ENCODE data around the gene SUSD2.
"Not testable (repeated sequence)": the region's sequence is repeated elsewhere in the genome, so short reads cannot be mapped to it uniquely, and the experiment has no call there.

Gene SUSD2, protein sequence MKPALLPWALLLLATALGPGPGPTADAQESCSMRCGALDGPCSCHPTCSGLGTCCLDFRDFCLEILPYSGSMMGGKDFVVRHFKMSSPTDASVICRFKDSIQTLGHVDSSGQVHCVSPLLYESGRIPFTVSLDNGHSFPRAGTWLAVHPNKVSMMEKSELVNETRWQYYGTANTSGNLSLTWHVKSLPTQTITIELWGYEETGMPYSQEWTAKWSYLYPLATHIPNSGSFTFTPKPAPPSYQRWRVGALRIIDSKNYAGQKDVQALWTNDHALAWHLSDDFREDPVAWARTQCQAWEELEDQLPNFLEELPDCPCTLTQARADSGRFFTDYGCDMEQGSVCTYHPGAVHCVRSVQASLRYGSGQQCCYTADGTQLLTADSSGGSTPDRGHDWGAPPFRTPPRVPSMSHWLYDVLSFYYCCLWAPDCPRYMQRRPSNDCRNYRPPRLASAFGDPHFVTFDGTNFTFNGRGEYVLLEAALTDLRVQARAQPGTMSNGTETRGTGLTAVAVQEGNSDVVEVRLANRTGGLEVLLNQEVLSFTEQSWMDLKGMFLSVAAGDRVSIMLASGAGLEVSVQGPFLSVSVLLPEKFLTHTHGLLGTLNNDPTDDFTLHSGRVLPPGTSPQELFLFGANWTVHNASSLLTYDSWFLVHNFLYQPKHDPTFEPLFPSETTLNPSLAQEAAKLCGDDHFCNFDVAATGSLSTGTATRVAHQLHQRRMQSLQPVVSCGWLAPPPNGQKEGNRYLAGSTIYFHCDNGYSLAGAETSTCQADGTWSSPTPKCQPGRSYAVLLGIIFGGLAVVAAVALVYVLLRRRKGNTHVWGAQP

DNA sequence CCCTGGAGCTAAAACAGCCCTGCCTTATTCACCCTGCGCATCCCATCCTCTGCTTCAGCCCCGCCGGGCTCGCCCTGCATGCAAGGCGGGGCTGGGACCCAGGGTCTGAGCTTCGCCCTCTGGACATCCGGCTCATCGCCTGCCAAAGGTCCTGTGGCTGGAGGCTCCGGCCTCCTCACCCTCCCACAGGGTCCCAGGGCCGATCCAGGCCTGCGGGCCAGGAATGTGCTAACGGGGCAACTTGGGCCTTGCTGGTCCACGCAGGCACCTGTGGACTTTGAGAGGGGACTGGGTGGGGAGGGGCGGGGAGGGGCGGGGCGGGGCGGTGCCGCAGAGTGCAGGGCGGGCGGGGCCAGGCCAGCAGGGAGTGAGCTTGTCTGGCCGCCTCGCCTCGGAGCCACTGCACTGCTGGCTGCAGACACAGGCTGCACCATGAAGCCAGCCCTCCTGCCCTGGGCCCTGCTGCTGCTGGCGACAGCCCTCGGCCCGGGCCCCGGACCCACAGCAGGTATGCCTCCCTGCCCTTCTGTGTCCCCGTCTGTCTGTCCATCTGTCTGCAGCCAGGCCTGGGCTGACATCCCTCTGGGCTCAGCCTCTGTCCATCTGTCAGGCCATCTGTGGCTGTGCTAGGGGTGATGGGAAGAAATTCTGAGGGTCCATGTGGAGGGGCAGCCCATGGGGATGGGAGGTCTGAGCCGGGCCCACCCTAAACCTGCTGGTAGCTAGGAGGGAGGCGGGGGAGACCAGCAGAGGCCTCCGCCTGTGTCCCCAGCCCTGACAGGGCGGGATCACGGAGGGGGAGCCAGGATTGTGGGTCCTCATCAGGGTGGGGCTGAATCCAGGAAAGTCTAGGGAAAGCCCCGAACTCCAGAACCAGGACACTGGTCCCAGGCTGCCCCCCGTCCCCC, at the start of gene SUSD2:
TSS of gene SUSD2 (plus strand) at position 400 of the 908 bp plus-strand sequence. CDS start at position 433, 33 bp downstream.
- DNase-seq, result no peak

DNA sequence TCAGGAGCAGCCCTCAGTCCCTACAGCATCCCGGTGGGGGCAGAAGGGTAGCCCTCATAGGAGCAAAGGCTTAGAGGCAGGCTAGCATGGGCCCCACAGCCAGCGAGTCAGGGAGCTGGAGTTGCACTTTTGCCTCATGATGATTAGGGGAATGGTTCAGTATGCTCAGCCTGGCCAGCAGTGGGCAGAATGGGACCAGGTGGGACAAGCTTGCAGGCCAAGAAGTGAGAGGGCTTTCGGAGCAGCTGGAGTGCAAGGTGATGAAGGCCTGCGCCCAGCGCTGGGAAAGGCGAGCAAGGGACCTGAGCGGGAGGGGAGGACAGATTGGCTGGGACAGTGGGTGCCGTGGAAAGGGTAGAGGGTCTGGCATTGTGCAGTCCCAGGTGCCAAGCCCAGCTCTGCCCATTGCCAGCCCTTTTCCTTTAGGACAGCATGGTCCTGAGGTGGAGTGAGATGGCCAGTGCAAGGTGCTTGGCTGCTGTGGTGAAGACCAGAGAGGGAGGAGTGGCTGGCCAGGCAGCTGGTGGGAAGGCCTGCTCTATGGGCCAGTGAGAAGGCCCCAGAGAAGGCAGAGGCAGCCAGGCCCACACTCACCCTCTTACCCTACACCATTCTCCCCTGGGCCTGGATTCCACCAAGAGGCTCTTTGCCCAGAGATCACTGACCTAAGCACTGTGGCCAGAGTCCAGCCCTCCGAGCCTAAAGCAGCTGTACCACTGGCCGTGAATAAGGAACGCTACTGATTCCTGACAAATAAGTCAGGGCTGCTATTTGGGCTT, 47.9 kb upstream of the SUSD2 start:
- DNase-seq, result peak in 1 of 4 experiments; percentile 13

DNA sequence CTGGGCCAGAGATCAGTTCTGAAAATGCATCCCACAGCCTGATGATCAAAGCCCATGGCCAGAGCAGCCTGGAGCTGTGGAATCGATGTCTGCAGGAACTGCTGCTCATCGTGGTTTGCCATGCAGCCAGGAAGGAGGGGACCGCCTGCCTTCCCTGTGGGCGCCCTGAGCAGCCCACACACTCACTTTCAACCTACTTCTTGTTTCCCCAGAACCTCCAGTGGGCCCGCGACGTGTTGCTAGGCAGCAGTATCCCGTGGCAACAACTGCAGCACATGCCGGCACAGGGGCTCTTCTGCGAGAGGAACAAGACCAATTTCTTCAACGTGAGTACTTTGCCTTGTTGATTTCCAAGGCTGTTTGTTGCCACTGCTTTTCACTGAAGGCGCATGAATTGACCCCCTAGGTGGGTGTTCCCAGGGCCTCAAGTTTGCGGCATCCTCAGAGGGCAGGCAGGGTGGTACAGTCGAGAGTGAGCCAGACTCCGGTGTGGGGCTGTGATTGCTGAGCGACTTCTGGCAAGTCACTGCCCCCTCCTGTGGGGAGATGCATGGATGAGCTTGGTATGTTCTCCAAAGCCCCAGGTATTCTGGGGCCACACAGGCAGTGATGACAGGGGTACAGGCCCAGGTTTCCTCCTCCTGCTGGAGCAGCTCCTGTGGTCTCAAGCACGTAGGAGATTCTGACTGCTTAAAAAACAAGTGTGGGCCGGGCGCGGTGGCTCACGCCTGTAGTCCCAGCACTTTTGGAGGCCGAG, 47.0 kb upstream of the SUSD2 start:
- no peak for DNase-seq

DNA sequence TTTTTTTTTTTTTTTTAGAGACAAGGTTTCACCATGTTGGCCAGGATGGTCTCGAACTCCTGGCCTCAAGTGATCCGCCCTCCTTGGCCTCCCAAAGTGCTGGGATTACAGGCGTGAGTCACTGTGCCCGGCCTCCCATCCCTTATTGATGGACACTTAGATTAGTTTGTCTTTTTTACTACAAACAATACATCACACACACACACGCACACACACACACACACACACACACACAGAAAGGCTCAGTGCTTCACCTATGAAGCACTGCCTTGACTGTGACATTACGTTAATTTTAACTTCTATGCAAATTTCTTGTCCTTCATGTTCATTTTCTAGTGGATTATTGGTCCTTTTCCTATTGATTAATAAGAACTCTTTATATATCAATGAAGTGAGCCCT, 44.8 kb upstream of the SUSD2 start:
- not testable (repeated sequence) for DNase-seq

DNA sequence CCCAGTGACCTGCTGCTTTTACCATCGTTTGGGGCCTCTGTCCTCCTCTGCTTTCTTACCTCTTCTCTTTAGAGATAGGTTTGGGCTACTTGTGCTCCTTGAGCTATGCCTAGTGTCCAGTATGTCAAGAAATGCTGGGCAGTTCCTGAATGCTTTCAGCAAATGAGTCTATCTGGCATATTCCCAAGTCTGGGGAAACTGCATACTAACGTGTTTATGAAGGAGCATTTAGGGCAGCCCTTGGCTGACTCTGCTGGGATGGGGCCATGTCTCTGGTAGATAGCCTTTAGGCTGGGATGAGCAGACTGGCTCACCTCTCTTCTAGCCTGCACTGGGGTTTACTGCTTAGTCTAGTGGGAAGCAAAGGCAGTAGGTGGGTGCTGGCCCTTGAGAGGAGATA, 43.7 kb upstream of the SUSD2 start:
- no peak for DNase-seq

DNA sequence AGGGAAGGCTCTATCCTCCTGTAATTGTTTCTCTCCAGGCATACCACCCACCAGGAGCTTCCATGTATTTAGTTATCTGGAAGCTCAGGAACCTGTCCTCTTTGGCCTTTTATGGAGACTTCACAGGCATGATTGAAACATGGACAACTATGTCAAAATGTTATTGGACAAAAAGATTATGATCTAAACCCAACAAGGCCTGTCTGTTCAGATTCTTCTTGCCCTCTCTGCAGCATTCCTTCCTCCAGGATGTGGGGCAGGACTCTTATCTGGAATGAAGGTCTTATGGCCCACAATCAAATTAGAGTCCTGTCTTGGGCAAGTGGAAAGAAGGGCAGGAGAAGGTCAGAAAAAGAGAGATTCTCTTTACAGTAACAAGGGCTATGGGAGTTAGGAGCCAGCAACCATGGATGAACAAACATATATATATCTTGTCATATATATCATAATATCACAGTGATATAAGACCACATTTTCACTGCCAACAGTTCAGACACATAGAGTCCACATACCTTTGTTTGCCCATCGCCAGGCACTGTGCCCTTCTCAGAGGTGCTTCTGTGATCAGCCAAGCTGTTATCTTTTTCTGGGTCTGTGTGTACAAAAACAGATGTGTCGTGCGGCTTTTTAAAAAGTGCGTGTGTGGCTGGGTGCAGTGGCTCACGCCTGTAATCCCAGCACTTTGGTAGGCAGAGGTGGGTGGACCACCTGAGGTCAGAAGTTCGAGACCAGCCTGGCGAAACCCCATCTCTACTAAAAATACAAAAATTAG, 42.5 kb upstream of the SUSD2 start:
- DNase-seq, result no peak

DNA sequence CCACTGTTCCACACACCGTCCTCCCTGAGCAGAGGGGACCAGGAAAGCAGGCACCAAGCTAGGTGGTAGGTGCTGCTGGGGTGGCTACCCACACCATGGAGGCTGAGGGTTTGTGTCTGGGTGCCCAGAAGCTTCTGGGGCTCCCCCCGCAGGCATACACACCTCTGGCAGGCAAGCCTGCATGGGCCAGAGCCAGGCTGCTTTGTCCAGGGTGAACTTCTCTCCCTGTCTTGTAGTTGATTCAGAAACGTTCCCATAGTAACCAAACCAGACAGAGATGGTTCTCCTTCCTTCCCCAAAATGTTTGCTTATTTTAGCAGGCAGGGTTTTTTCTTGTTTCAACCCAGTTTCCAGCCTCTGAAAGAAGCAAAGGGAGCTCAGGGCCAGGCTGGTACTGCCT, 40.9 kb upstream of the SUSD2 start:
- DNase-seq, result no peak

DNA sequence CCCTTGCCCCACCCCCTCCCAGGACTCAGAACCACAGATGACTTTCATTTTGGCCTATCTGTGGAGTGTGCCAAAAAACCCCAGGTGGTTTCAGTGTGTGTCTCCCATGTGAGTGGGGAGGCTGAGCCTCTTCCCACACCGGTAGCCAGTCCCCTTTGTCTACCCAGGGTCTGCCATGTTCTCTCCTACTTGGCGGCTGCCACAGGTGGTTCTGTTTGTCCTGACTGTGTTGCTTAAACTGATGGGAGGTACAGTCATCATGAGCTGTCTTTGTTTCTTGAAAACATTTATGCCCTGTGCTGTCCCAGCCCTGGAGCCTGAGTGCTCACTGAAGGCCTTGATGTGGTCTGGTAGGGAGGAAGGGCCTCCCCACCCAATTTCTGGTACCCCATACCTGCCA, 39.7 kb upstream of the SUSD2 start:
- DNase-seq, result no peak

DNA sequence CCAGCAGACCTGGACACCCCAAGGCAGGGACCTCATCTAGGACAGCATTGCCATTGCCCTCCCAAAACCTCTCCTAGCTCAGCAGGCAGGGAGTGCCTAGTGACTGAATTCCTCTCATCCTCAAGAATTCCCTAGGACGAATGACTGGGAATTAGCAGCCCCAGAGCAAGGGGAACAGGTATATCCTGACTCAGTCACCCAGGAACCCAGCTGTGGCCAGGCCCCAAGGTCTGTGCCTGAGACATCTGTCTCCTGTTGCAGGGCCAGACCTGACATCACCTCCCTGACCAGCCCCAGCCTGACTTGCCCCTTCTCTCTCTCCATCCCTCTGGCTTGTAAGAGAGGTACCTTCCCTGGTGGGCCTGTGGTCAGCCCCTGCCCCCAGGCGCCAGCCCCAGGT, 39.0 kb upstream of the SUSD2 start:
- DNase-seq, result no peak

DNA sequence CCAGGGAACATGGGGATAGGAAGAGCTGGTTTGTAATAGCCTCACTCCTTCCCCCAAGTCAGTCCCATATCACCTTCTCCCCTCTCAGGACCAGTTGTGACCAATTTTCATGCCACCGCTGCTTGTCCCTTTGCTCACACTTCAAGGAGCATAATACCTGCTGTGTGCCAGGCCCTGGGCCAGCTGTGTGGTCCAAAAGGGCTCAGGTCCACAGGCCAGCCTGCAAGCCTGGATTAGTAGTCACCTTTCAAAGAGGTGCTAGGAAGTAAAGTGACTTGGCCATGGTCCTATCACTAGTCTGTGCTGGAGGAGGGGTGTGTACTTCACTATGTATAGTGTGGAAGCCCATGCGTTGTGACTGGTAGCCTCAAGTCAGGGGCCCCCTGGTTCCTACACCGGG, 38.5 kb upstream of the SUSD2 start:
- no peak for DNase-seq

DNA sequence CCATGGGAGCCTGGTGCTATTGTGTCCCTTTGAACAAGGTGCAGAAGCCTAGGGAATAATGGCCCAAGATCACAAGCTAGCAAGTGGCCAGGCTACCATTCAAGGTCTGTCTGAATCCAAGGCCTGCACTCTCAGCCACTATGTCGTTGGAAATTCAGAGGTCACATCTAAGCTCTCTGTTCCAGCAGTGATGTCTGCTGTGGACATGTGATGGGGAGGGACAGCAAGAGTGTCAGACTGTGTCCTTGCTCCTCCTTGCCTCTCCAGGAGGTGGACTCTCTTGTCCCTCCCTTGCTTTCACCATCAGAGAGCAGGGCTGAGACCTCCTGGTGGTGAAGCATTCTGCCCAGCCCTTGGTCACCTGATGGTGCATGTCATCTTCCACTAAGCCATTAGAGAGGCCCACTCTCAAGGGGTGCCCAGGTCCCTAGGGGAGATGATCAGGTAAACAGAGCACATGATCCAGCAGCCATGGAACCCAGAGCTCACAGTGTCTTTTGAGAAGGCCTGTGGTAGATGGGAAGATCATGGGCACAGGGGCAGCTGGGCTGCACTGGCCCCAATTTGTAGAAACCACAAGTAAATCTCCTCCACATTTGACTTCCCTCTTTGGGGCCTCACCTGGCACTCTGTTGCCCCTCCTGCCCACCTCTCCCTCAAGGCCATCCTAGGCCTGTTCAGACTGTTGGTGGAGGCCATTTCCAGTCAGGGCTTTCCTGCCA, 37.1 kb upstream of the SUSD2 start:
- no peak for DNase-seq

DNA sequence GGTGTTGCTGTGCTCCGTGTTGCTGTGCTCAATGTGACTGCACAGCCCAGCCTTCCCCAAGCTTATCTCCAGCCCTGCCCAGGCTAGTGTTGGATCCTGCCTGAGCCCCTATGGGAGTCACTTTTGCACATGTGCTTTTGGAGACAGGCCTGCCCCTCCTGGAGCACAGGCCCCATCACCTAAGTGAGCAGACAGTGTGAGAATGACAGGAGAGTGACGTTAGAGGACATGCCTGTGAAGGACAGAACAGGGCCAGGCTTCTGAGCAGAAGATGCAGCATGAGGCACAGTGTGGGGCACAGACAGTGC, 36.6 kb upstream of the SUSD2 start:
- no peak for DNase-seq

DNA sequence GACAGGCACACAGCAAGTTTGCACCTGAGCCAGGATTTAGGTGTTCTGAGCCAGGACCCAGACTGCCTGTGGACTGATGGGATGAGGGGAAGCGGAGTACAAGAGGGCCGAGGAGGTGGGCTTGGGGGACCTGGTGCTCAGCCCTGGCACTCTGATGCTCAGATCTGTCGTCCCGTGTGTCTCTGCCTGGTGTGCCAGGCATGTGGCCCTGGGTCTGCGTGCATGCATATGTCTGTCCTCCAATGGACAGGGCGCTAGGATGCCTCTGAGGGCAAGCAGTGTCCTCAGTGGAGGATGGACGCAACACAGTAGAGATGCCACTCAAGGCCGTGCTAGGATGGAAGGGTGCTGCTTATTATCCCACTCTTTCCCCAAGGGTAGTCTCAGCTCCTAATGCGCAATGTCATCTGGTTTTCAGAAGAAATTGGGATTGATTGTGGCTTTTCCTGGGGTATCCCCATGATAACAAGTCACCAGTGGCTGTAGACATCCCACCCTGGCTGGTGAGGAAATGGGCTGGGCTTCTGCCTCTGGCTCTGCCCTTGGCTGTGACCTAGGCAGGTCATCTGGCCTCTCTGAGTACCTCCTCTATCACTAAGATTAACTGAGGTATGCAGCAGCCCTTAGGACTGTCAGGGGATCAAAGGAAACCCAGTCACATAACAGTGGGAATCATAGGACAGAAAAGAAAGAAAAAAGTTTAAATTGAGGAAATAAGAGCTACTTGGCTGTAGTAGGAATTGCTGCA, 35.7 kb upstream of the SUSD2 start:
- no peak for DNase-seq

DNA sequence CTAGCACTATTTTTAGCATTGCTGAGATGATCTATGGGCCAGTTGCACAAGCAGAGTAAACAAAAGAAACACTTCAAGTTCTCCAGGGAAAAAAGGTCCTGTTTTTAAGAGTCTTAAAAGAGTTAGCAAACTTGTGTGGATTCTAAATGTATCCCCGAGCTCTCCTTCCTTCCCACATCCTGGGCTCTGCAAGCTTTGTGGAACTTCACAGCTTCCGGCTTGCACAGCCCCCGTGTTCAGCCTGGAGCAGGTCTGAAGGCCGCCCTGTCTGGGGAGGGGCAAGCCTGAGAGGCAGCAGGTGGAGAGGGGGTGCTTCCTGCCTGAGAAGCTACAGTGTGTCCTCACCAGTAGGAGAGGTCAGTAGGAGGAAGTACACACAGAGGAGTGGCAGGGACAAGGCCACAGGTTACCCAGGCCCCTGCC, 35.1 kb upstream of the SUSD2 start:
- peak in 1 of 4 experiments; percentile 19 for DNase-seq

DNA sequence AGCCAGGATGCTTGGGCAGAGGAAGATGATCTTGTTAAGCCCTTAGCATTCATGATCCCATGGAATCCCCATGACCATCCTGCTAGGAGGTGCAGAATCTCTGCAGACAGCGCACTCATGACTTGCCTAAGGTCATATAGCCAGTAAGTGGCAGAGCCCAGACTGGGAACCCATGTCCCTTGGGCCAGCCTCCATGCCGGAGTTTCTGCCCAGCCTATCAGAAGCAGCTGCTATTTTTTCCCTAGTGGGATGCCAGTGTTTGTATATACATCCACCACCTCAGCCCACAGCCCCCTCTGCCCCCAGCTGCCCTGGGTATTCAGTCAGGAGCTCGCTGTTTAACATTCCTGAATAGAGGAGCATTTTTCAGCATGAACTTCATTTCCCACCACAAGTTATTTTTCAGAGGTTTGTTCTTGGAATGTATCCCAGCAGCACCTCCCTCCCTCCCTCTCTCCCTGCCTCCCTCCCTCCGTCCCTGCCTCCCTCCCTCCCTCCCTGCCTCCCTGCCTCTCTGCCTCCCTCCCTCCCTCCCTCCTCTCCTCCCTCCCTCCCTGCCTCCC, 34.4 kb upstream of the SUSD2 start:
- no peak for DNase-seq

DNA sequence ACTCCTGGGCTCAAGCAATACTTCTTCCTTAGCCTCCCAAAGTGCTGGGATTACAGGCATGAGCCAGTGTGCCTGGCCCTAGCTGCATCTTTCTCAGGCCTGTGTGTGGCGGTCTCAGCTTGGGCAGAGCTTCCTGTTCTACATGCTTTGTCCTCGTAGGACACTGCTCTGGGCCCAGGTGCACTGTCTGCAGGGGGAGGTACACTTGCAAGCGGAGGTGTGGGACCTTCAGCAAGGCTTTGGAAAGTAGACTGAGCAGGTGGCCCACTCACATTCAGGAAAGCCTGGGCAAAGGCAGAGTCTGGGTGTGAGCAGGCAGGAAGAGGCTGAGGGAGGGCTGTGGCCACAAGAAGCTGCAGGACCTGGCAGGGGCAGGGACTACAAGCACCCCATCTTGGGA, 33.6 kb upstream of the SUSD2 start:
- no peak for DNase-seq

DNA sequence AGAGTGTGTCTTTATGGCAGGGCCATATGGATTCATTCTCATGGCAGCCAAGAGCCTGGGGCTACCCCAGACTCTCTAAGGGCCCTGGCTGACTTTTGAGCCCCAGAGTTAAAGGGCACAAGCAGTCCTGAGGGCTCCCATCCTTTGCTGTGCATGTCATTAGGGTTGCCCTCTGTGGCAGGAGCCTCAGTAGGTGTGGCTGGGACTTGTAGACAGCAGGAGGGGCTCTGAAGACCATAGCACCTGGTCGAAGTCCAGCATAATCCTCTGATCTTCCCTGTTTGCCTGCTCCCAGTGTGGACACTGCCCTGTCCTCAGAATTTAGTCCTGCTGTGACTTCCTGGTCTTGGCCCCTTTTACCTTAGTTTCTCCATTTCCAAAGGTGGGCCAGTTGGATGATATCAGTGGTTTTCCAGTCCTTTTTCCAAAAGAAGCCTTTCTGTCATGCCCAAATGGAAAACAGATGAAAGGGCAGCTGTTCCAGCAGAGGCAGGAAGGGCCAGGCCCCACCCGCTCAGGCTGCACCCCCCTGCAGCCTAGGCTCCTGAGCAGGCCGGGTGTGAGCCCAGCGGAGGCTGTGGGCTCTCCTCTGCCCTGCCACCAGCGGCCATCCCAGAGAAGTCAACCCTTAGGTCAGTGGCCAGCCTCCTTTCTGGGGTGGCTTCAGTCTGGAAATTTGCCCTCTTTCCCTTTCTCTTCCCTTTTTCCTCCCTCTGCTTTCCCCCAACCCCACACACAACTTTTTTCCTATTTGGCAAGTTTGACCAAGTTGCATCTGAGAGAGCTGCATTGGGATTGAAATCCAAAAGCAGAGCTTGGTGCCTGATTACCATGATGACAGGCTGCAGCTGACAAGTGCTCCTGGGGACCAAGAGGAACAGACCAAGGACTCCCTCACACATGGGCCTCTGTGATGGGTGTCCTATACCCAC, 32.8 kb upstream of the SUSD2 start:
- DNase-seq, result no peak

DNA sequence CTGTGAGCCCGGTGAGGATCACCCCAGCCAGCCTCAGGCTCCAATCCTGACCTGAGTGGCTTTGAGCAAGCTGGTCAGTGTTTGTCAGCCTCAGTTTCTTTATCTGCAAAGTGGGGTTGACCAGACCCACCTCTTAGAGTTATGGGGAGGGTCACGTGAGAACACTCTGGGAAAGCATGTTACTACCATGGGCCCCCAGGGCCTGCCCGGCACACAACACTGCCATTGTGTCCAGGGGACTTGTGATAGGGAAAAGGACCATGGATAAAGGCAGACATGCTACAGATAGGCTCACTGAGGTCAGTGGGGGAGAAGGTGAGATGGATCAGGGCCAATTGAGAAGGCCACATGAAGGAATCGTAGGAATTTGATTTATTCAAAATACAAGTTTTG, 32.1 kb upstream of the SUSD2 start:
- no peak for DNase-seq

All from activated CD4-positive, CD25-positive, alpha-beta regulatory T cell (primary cell).